Spleen (tissue), 11 donors: Measurements from ENCODE around the gene PACRG. TPM values are rescaled to one million over a fixed set of nuclear protein-coding genes. Genes with fewer than 3 reads are reported as not detected.
A peak's percentile ranks its signal among the peaks of the same experiment; 100 is the strongest.

Experiments used
- DNase-seq: peaks from one replicate; pipeline ENCODE4 v3.0.0-alpha.2; 2020
- H3K27ac ChIP-seq, 8 donors: fragments of 200-600 bp; sonication (generic) in 7 of 8; 1 replicate in 4 of 8; 2 replicates in 4 of 8; pipeline versions ENCODE4 v1.5.0 to v1.8.0; 2016 to 2021; ENCODE audit warnings: inconsistent platforms in 4 of 8, mild to moderate bottlenecking in 4 of 8, moderate library complexity in 1 of 8
- H3K27me3 ChIP-seq, 7 donors: fragments of 200-600 bp; sonication (generic) in 6 of 7; replicated peaks in 1 of 7; 1 replicate in 4 of 7; 2 replicates in 3 of 7; pipeline versions ENCODE4 v1.5.0 to v1.8.0; 2016 to 2021; ENCODE audit warnings: inconsistent platforms in 3 of 7, mild to moderate bottlenecking in 1 of 7
- H3K36me3 ChIP-seq, 6 donors: fragments of 200-600 bp; sonication (generic) in 5 of 6; 1 replicate in 4 of 6; 2 replicates in 2 of 6; pipeline versions ENCODE4 v1.5.0 to v1.8.0; 2016 to 2021; ENCODE audit warnings: inconsistent platforms in 2 of 6
- H3K4me1 ChIP-seq, 6 donors: fragments of 200-600 bp; sonication (generic) in 5 of 6; 1 replicate in 3 of 6; 2 replicates in 3 of 6; pipeline versions ENCODE4 v1.5.0 to v1.8.0; 2016 to 2021; ENCODE audit warnings: inconsistent platforms in 3 of 6
- H3K4me3 ChIP-seq, 8 donors: fragments of 200-600 bp; sonication (generic) in 7 of 8; 1 replicate in 4 of 8; 2 replicates in 4 of 8; pipeline versions ENCODE4 v1.5.0 to v1.8.0; 2016 to 2021; ENCODE audit warnings: inconsistent platforms in 4 of 8, mild to moderate bottlenecking in 4 of 8, moderate library complexity in 2 of 8
- H3K9me3 ChIP-seq, 8 donors: fragments of 200-600 bp; sonication (generic) in 7 of 8; 1 replicate in 4 of 8; 2 replicates in 4 of 8; pipeline versions ENCODE4 v1.5.0 to v1.8.0; 2016 to 2021; ENCODE audit warnings: inconsistent platforms in 4 of 8
- CTCF ChIP-seq, 11 experiments: fragments of 200-600 bp in 7 of 11; fragments of 450-650 bp in 4 of 11; sonication (generic) in 4 of 11; IDR thresholded peaks in 8 of 11; conservative IDR thresholded peaks in 3 of 11; 1 replicate in 7 of 11; 2 replicates in 4 of 11; pipeline versions ENCODE4 v1.4.0 to v1.8.0; 2016 to 2021; ENCODE audit warnings: antibody characterized with exemption in 11 of 11, inconsistent platforms in 4 of 11, mild to moderate bottlenecking in 1 of 11
- POLR2A ChIP-seq, 3 donors: fragments of 450-650 bp; IDR thresholded peaks; one replicate each; pipeline ENCODE4 v1.5.1; 2017; ENCODE audit warnings: antibody characterized with exemption in 3 of 3, mild to moderate bottlenecking in 1 of 3
- POLR2AphosphoS5 ChIP-seq, 3 donors: sonication (generic); formaldehyde crosslinking; IDR thresholded peaks; one replicate each; pipeline ENCODE4 v1.5.1; 2017; ENCODE audit warnings: antibody characterized with exemption in 3 of 3
- WGBS, 5 donors: extraction: QIAGEN DNeasy Blood & Tissue Kit in 3 of 5; methylation state at CpG; one replicate each; pipeline versions ENCODE4 v1.1.5 to v1.1.7; 2013 to 2018; 5-methylcytosine and 5-hydroxymethylcytosine counted together
- intact Hi-C: fragments of 100-400 bp; cut with DNase I; formaldehyde crosslinking; loops from one replicate; pipeline ENCODE4 v1.15.0; 2023; ENCODE audit warnings: low total_unique reads
- polyA plus RNA-seq, 3 donors: library from polyadenylated mRNA; stranded (reverse); fragments of 200-250 nt; gene quantifications; one replicate each; pipeline ENCODE4 v1.2.1, GENCODE V29; 2013
- total RNA-seq, 7 donors: library from RNA; depleted of rRNA in 3 of 7; stranded (reverse); fragments of >200 nt in 3 of 7; fragmentation: NEBNext Ultra II Directional in 4 of 7; extraction: Animal tissue kit (Norgen Biotek cat#: 25700) in 4 of 7; gene quantifications; one replicate each; pipeline versions ENCODE4 v1.1.0 to v1.2.1, GENCODE V29; 2016 to 2021
- donor health status: healthy with polysubstance abuse.
- donor health status: DM: no; HTN: no; CAD: no; lungs with moderate emphysema.
- donor health status: DM: no; HTN: no; CAD: no.
- donor health status: Bipolar disorder and iron deficiency.
- donor health status: healthy.
- donor health status: DM: no; HTN: no; CAD: no.
- donor health status: DM: yes; HTN: yes; CAD: no.

Gene PACRG
- total and polyA plus RNA-seq, 10 donors, result 0.32 to 2.0 (median 1.0) TPM; not detected in 5

GRCh38 chr6:162726947-162727321 is 840 bp upstream of the PACRG start:
- H3K27me3 ChIP-seq, result no peaks in the 10 kb centered on the region
- peaks cover 6 to 19% (median 10%) of the 10 kb centered on the region in 6 donors for H3K4me1 ChIP-seq
- peak overlapping the region; percentile 53 to 94 (median 76) for H3K4me3 ChIP-seq
- no peak for DNase-seq
- no peaks in the 10 kb centered on the region for H3K36me3 ChIP-seq
- peaks cover 0 to 10% (median 8%) of the 10 kb centered on the region in 8 donors for H3K9me3 ChIP-seq
- 8 to 12% (median 10%) methylated on average over 10 to 13 of the region's 13 CpGs for WGBS, 5 donors
- intact Hi-C loops, result no loop called here
- TF ChIP-seq POLR2A (IDR thresholded peaks at IDR 0.05) (no peak), CTCF (IDR thresholded peaks at IDR 0.05 in 8 of 11, conservative IDR thresholded peaks at IDR 0.05 in 3 of 11) (no peak), POLR2AphosphoS5 (IDR thresholded peaks at IDR 0.05) (no peak)
- peak overlapping the region; percentile 57 to 91 (median 86) for H3K27ac ChIP-seq

GRCh38 chr6:162728197-162728596 is 423 bp downstream of the PACRG start:
- peaks cover 0 to 10% (median 8%) of the 10 kb centered on the region in 8 donors for H3K9me3 ChIP-seq
- H3K36me3 ChIP-seq, result no peaks in the 10 kb centered on the region
- H3K4me1 ChIP-seq, result peaks cover 6 to 19% (median 10%) of the 10 kb centered on the region in 6 donors
- no peaks in the 10 kb centered on the region for H3K27me3 ChIP-seq
- H3K27ac ChIP-seq, result peak overlapping the region in 6 of 8 donors; percentile 84 to 91 (median 88)
- WGBS, 5 donors, result 48 to 73% (median 60%) methylated on average over 7 of the region's 7 CpGs
- no peak for TF ChIP-seq CTCF (IDR thresholded peaks at IDR 0.05 in 8 of 11, conservative IDR thresholded peaks at IDR 0.05 in 3 of 11)
- no peak for TF ChIP-seq POLR2AphosphoS5 (IDR thresholded peaks at IDR 0.05)
- TF ChIP-seq POLR2A (IDR thresholded peaks at IDR 0.05), result no peak
- H3K4me3 ChIP-seq, result peak overlapping the region in 7 of 8 donors; percentile 62 to 94 (median 78)
- DNase-seq, result peak; percentile 77
- intact Hi-C loops, result no loop called here

GRCh38 chr6:162728706-162729105 is 932 bp downstream of the PACRG start:
- no peaks in the 10 kb centered on the region for H3K36me3 ChIP-seq
- intact Hi-C loops, result no loop called here
- peak overlapping the region in 2 of 8 donors; percentile 84 to 91 for H3K27ac ChIP-seq
- no peak for TF ChIP-seq CTCF (IDR thresholded peaks at IDR 0.05 in 8 of 11, conservative IDR thresholded peaks at IDR 0.05 in 3 of 11)
- TF ChIP-seq POLR2AphosphoS5 (IDR thresholded peaks at IDR 0.05), result no peak
- TF ChIP-seq POLR2A (IDR thresholded peaks at IDR 0.05), result no peak
- no peaks in the 10 kb centered on the region for H3K27me3 ChIP-seq
- no peak overlapping the region for H3K4me3 ChIP-seq
- peaks cover 0 to 10% (median 8%) of the 10 kb centered on the region in 8 donors for H3K9me3 ChIP-seq
- peaks cover 6 to 19% (median 10%) of the 10 kb centered on the region in 6 donors for H3K4me1 ChIP-seq
- DNase-seq, result no peak
- 84 to 98% (median 93%) methylated on average over 1 of the region's 1 CpG for WGBS, 5 donors

- H3K9me3 ChIP-seq, result peaks cover 0 to 10% (median 8%) of the 10 kb centered on the region in 8 donors
- H3K27me3 ChIP-seq, result no peaks in the 10 kb centered on the region
- H3K4me1 ChIP-seq, result peaks cover 6 to 19% (median 10%) of the 10 kb centered on the region in 6 donors
- no peaks in the 10 kb centered on the region for H3K36me3 ChIP-seq
- DNase-seq, result no peak
- TF ChIP-seq POLR2A (IDR thresholded peaks at IDR 0.05) (no peak), POLR2AphosphoS5 (IDR thresholded peaks at IDR 0.05) (no peak), CTCF (IDR thresholded peaks at IDR 0.05 in 8 of 11, conservative IDR thresholded peaks at IDR 0.05 in 3 of 11) (no peak)
- intact Hi-C loops, result no loop called here
- H3K4me3 ChIP-seq, result no peak overlapping the region
- H3K27ac ChIP-seq, result no peak overlapping the region
- WGBS, 5 donors, result 94 to 99% (median 98%) methylated on average over 1 of the region's 1 CpG
Measured at GRCh38 chr6:162730502-162730901, 2.7 kb downstream of the PACRG start.
